ENCODE measurements around the gene ADAP1.

Gene ADAP1

DNA sequence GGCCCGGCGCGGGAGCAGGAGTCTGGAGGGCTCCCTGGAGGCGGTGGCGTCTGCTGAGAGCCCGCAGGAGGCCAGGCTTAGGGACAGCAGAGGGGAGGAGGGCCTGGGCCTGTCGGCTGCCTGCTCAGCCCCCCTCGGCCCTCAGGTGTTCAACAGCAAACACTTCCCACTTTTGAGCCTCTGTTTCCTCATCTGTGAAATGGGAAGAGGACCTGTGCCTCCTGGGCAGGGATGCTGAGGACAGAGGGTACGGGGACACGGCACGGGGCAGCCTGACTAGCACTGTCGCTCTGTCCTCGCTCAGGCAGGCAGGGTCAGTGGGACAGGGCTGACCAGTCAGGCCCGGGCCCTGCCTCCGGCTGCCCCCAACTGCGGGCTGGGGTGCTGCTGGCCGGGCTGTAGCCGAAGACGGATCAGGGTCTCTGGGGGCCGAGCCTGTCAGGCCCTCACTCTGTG lies 29.2 kb upstream of the ADAP1 start:
- H3K4me3 Mint-ChIP-seq = no peak overlapping the region
- CTCF ChIA-PET = interaction anchor here (1.2 kb wide), 1 partner anchor 9 kb away, joined by 5 read pairs; no protein-coding TSS in a partner anchor
- H3K4me1 Mint-ChIP-seq = no peaks in the 10 kb centered on the region
- no peak overlapping the region for H3K27ac Mint-ChIP-seq
- no peaks in the 10 kb centered on the region for H3K36me3 Mint-ChIP-seq
- peaks cover 14% of the 10 kb centered on the region for H3K27me3 Mint-ChIP-seq
- DNase-seq = no peak
- no peaks in the 10 kb centered on the region for H3K9me3 Mint-ChIP-seq

DNA sequence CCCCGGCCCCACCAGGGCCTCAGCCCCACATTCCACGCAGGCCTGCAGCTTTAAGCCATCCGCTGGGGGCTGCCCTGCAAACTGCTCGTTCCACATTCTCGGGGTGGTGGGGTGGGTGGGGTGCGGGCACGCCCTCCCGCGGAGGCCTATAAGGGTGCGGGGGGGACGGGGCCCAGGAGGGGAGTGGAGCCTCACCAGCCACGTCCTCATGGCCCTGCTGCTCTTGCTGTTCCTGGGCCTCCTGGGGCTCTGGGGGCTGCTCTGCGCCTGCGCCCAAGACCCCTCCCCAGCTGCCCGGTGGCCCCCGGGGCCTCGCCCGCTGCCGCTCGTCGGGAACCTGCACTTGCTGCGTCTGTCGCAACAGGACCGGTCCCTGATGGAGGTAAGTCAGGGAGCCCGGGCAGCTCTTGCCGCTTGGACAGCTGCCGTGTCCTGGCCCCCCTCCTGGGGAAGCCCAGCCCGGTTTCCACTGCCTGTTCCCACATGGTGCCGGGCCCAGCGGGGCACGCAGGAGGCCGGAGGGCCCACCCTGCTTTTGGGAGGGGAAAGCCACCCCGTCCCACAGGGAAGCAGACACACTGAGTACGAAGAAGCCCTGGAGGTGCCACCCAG lies 28.6 kb upstream of the ADAP1 start, which contains the start of gene CYP2W1:
TSS of gene CYP2W1 (plus strand) at position 178 of the 612 bp plus-strand sequence. CDS start at position 209, 31 bp downstream.
- CTCF ChIA-PET = interaction anchor here (0.9 to 1.8 kb wide), 2 partner anchors 10 to 29 kb away, joined by 3 to 10 read pairs; partner anchors contain the start of gene ADAP1

GRCh38 chr7:982511-983003 lies 28.1 kb upstream of the ADAP1 start:
- H3K36me3 Mint-ChIP-seq = no peaks in the 10 kb centered on the region
- peaks cover 14% of the 10 kb centered on the region for H3K27me3 Mint-ChIP-seq
- no peak overlapping the region for H3K27ac Mint-ChIP-seq
- no peak overlapping the region for H3K4me3 Mint-ChIP-seq
- DNase-seq = no peak
- no peaks in the 10 kb centered on the region for H3K4me1 Mint-ChIP-seq
- CTCF ChIA-PET = interaction anchor here (0.9 to 1.8 kb wide), 3 partner anchors 10 to 83 kb away, joined by 3 to 10 read pairs (median 3); partner anchors contain the start of gene ADAP1
- no peaks in the 10 kb centered on the region for H3K9me3 Mint-ChIP-seq

More for the DNA sequence above, 28.6 kb upstream of the ADAP1 start, which contains the start of gene CYP2W1:
- DNase-seq = no peak
- H3K27me3 Mint-ChIP-seq = peaks cover 14% of the 10 kb centered on the region
- no peaks in the 10 kb centered on the region for H3K4me1 Mint-ChIP-seq
- no peak within 1 kb of the TSS for H3K4me3 Mint-ChIP-seq
- no peaks in the 10 kb centered on the region for H3K9me3 Mint-ChIP-seq
- no peak within 1 kb of the TSS for H3K27ac Mint-ChIP-seq
- no peaks in the 10 kb centered on the region for H3K36me3 Mint-ChIP-seq

- Mint-ChIP-seq H3K27ac (no peak overlapping the region), H3K9me3 (no peaks in the 10 kb centered on the region), H3K36me3 (no peaks in the 10 kb centered on the region), H3K4me3 (no peak overlapping the region), H3K27me3 (peaks cover 14% of the 10 kb centered on the region), H3K4me1 (no peaks in the 10 kb centered on the region)
- no peak for DNase-seq
- CTCF ChIA-PET = interaction anchor here (0.9 to 1.8 kb wide), 3 partner anchors 11 to 84 kb away, joined by 3 to 10 read pairs (median 3); partner anchors contain the start of gene ADAP1
Observed at GRCh38 chr7:981793-982510, 27.5 kb upstream of the ADAP1 start.

- Mint-ChIP-seq H3K36me3 (no peaks in the 10 kb centered on the region), H3K9me3 (no peaks in the 10 kb centered on the region), H3K4me1 (no peaks in the 10 kb centered on the region), H3K27ac (no peak overlapping the region), H3K4me3 (no peak overlapping the region), H3K27me3 (peaks cover 7% of the 10 kb centered on the region)
- no peak for DNase-seq
- CTCF ChIA-PET = no interaction called here
Observed at GRCh38 chr7:979886-980571, 25.5 kb upstream of the ADAP1 start.

GRCh38 chr7:979151-979550 lies 24.7 kb upstream of the ADAP1 start:
- CTCF ChIA-PET = interaction anchor here (1.0 to 7.8 kb wide), 2 partner anchors 14 to 19 kb away, joined by 3 to 51 read pairs; no protein-coding TSS in a partner anchor
- Mint-ChIP-seq H3K27me3 (peaks cover 7% of the 10 kb centered on the region), H3K27ac (no peak overlapping the region), H3K9me3 (no peaks in the 10 kb centered on the region), H3K4me1 (peaks cover 6% of the 10 kb centered on the region), H3K36me3 (no peaks in the 10 kb centered on the region), H3K4me3 (no peak overlapping the region)
- DNase-seq = no peak

DNA sequence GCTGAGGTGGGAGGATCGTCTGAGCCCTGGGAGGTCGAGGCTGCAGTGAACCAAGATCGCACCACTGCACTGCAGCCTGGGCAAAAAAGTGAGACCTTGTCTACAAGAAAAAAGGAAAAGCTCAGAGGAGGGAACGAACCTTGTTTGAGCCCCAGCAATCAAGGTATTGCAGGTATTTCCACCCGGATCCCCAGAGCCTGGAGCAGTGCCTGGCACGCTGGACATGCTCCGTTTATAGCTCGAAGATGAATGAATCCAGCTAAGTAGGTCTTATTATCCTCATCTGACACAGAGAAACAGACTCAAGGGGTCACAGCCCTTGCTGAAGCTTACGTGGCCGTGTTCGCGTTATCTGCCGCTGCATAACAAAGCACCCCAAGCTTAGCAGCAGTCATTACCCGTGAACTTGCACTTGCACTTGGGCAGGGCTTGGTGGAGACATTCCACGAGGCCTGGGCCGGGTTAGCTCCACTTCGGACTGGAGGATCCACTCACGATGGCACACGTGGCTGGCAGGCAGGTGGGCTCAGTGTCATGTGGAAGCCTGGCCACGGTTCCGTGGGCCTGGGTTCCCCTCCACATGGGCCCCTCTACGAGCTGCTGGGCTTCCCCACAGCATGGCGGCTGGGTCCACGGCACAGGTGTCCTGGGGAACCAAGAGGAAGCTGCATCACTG lies 24.1 kb upstream of the ADAP1 start:
- no peaks in the 10 kb centered on the region for H3K9me3 Mint-ChIP-seq
- no peak overlapping the region for H3K27ac Mint-ChIP-seq
- no peak for DNase-seq
- H3K27me3 Mint-ChIP-seq = peaks cover 7% of the 10 kb centered on the region
- CTCF ChIA-PET = interaction anchor here (0.6 to 7.8 kb wide), 3 partner anchors 14 to 66 kb away, joined by 3 to 51 read pairs (median 3); partner anchors contain the start of gene GPR146
- no peak overlapping the region for H3K4me3 Mint-ChIP-seq
- no peaks in the 10 kb centered on the region for H3K36me3 Mint-ChIP-seq
- H3K4me1 Mint-ChIP-seq = peaks cover 9% of the 10 kb centered on the region

GRCh38 chr7:978049-978346 lies 23.5 kb upstream of the ADAP1 start:
- no peak for DNase-seq
- no peak overlapping the region for H3K4me3 Mint-ChIP-seq
- no peak overlapping the region for H3K27ac Mint-ChIP-seq
- CTCF ChIA-PET = interaction anchor here (0.6 to 7.8 kb wide), 3 partner anchors 15 to 67 kb away, joined by 3 to 51 read pairs (median 3); partner anchors contain the start of gene GPR146
- H3K27me3 Mint-ChIP-seq = peaks cover 7% of the 10 kb centered on the region
- H3K9me3 Mint-ChIP-seq = no peaks in the 10 kb centered on the region
- peaks cover 4% of the 10 kb centered on the region for H3K36me3 Mint-ChIP-seq
- H3K4me1 Mint-ChIP-seq = peaks cover 15% of the 10 kb centered on the region

DNA sequence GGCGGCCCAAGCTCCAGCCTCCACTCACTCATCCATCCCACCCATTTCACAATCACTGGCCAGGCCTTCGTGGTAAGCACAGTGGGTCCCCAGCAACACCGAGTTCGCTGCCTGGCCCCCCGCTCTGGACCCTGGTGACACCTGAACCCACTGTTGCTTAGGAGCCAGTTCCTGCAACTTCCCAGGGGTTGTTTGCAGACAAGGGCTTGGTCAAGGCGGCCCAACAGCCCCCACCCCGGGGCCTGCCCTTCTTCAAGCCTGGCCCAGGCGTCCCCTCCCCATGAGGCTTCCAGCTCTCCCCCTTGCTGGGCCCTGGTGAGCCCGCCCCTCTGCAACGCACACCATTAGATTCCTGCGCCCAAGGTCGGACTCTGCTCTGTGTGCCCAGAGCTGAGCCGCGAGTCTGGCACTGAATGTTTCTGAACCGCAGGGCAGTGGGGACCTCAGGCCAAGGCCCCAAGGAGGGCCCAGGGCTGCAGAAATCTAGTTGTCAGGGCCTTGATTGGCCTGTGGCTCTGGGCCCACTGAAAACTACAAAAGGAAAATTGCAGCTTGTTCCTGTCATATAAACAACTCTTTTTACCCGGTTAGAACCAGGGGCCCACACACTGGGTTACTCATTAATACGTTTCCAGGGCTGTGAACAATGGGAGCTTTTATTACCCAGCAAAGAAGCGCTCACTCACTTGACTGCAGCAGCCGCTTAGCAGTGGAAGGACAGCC lies 23.0 kb upstream of the ADAP1 start:
- Mint-ChIP-seq H3K36me3 (peaks cover 6% of the 10 kb centered on the region), H3K27me3 (peaks cover 7% of the 10 kb centered on the region), H3K9me3 (no peaks in the 10 kb centered on the region), H3K27ac (no peak overlapping the region), H3K4me1 (peaks cover 18% of the 10 kb centered on the region), H3K4me3 (no peak overlapping the region)
- CTCF ChIA-PET = interaction anchor here (0.6 to 7.8 kb wide), 2 partner anchors 15 to 67 kb away, joined by 3 to 51 read pairs; partner anchors contain the start of gene GPR146
- DNase-seq = no peak

DNA sequence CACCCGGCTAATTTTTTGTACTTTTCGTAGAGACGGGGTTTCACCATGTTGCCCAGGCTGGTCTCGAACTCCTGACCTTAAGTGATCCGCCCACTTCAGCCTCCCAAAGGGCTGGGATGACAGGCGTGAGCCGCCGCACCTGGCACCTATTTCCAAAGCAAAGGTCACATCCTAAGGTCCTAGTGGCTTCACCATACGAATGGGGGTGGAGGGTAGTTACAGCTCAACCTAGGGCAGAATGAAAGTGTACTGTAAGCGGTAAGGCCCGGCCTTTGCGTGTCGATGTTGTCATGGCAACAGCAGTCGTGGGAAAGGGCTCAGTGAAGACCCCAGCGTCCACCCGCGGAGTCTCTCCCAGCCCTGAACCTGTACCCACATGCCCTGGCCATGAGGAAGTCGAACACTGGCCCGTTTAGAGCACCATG lies 22.4 kb upstream of the ADAP1 start:
- no peaks in the 10 kb centered on the region for H3K9me3 Mint-ChIP-seq
- peaks cover 23% of the 10 kb centered on the region for H3K4me1 Mint-ChIP-seq
- no peak for DNase-seq
- CTCF ChIA-PET = interaction anchor here (0.7 to 7.8 kb wide), 2 partner anchors 16 to 126 kb away, joined by 3 to 51 read pairs; no protein-coding TSS in a partner anchor
- H3K36me3 Mint-ChIP-seq = peaks cover 12% of the 10 kb centered on the region
- no peak overlapping the region for H3K4me3 Mint-ChIP-seq
- no peak overlapping the region for H3K27ac Mint-ChIP-seq
- H3K27me3 Mint-ChIP-seq = peaks cover 7% of the 10 kb centered on the region

DNA sequence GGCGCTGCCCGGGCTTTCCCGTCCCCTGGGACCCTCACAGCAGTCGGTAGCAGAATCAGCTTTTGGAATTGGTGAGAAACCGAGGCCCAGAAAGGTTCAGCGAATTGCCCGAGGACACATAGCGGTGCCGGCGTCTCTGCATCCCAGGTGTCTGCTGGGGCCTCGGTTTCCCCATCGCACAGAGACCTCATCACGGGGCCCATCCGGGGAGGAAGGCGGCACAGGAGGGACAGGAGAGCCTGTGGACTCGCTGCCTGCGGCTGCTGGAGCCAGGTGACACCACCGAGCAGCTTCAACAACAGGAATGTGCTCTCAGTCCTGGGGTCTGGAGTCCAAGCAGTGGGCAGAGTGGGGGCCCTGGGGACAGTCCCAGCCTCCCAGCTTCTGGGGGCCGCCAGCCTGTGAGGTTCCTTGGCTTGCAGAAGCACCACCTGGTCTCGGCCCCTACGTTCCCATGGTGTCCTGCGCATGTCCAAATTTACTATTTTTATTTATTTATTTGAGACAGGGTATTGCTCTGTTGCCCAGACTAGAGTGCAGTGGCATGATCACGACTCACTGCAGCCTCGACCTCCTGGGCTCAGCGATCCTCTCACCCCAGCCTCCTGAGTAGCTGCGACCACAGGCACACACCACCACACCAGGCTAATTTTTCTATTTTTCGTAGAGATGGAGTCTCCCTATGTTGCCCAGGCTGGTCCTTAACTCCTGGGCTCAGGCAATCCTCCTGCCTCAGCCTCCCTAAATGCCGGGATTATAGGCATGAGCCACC lies 21.4 kb upstream of the ADAP1 start:
- peaks cover 7% of the 10 kb centered on the region for H3K27me3 Mint-ChIP-seq
- no peaks in the 10 kb centered on the region for H3K9me3 Mint-ChIP-seq
- H3K36me3 Mint-ChIP-seq = peaks cover 18% of the 10 kb centered on the region
- peaks cover 29% of the 10 kb centered on the region for H3K4me1 Mint-ChIP-seq
- H3K4me3 Mint-ChIP-seq = peak overlapping the region; percentile 90
- CTCF ChIA-PET = interaction anchor here (0.6 to 7.8 kb wide), 4 partner anchors 17 to 127 kb away, joined by 3 to 51 read pairs (median 4); no protein-coding TSS in a partner anchor
- peak overlapping the region; percentile 52 for H3K27ac Mint-ChIP-seq
- no peak for DNase-seq

Data from activated naive CD4-positive, alpha-beta T cell treated with anti-CD3 and anti-CD28 coated beads, Interleukin-2, amount 10 ng/mL, durations not matched to agents 7 days and 5 days (primary cell).